GM12873 (cell line): ENCODE data around the gene HYAL3.
A peak's percentile ranks its signal among the peaks of the same experiment; 100 is the strongest.

Experiments
- TF ChIP-seq, protein P1 (sequence below): IDR thresholded peaks from 2 replicates; pipeline ENCODE4 v1.5.1; 2012; ENCODE audit warnings: low read depth, mild to moderate bottlenecking, moderate library complexity, low read length, control low read depth; ENCODE audit not compliant: insufficient read depth; ENCODE audit errors: missing control alignments

HYAL3 gene

DNA sequence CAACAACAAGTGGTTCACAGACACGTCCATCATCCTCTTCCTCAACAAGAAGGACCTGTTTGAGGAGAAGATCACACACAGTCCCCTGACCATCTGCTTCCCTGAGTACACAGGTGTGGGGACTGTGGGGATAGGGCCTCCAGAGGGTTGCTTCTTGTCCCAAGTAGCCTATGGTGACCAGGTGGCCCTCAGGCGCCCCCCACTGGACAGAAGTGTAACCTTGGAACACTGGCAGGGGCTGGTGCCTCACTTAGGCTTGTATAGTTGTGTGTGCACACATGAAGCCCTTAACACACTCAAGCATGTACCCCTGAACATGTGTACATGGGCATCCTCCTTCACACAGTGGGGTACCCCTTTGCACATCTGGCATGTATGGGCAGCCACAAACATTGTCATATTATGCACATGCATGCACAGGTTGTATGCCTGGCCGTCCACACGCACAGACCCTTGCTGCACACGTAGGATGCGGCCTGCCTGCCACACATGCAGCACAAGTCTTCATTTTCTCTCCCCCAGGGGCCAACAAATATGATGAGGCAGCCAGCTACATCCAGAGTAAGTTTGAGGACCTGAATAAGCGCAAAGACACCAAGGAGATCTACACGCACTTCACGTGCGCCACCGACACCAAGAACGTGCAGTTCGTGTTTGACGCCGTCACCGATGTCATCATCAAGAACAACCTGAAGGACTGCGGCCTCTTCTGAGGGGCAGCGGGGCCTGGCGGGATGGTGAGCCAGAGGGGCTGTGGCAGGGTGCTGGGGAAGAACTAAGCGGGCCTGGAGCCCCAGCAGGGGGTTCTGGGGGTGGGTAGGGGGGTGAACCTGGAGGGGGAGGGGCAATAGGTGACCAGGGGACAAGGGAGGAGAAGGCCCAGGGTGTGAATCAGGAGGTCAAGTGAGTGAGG lies 42.0 kb downstream of the HYAL3 start:
- TF ChIP-seq, protein P1, sequence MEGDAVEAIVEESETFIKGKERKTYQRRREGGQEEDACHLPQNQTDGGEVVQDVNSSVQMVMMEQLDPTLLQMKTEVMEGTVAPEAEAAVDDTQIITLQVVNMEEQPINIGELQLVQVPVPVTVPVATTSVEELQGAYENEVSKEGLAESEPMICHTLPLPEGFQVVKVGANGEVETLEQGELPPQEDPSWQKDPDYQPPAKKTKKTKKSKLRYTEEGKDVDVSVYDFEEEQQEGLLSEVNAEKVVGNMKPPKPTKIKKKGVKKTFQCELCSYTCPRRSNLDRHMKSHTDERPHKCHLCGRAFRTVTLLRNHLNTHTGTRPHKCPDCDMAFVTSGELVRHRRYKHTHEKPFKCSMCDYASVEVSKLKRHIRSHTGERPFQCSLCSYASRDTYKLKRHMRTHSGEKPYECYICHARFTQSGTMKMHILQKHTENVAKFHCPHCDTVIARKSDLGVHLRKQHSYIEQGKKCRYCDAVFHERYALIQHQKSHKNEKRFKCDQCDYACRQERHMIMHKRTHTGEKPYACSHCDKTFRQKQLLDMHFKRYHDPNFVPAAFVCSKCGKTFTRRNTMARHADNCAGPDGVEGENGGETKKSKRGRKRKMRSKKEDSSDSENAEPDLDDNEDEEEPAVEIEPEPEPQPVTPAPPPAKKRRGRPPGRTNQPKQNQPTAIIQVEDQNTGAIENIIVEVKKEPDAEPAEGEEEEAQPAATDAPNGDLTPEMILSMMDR: peak; percentile 76

DNA sequence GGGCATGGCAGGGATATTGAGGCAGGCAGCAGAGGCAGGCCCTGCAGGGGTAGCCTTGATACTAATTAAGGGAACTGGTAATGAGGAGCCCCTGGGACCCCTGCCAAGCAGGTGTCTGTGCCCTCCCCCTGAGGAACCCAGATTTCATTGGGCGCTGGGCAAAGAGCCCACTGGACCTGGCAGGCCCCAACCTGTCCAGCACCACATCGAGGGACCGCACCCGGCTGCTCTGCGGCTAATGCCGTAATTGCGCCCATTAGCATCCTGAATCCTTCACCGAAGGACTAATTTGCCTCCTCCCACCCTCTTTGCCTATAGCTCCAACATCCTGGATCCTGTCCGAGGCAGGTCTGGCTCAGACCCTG lies 44.0 kb downstream of the HYAL3 start:
- TF ChIP-seq, protein P1: no peak

DNA sequence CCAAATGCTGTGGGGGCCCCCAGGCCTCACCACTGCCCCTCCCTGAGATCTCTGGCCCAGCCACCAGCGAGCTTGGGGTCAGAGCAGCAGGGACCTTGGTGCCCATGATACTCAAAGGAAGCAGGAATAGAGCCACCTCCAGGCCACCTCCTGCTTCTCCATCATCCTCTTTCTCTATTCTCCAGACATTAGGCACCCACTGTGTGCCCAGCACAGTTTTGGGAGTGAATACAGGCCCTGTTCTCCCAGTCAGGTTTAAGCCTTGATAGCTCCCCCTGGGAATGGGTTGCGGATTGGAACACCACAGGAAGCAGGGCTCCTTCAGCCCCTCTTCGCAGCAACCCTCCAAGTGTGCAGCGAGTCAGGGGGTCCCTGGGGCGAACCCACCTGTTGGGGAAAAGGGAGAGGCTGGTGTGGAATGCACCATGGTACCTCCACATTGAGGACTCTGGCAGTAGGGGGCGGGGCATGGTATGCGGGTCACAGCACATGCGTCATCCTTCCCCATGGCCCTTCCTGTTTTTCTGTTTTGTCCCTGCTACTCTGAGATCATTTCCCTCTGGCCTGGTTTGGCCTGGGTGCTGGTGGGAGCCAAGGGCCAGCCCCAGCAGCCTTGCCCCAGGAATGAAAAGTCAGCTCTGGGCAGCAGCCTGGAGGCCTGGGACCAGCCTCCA lies 44.5 kb downstream of the HYAL3 start:
- TF ChIP-seq, protein P1: no peak

DNA sequence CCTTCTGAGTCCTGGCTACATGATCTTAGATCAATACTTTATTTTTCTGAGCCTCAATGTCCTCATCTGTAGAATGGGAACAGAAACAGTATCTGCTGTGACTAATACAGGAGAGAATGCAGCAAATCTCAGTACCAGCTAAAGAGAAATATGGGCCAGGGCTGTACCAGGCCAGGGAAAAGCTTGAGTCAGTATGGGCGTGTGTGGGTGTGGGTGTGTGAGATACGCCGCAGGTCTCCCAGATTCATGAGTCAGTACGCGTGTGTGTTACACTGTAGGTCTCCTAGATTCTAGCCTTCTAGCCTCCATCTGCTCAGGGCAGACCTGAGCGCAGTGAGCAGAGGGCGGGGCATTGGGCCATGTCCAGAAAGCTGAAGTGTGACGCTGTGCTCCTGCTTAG lies 48.0 kb downstream of the HYAL3 start:
- TF ChIP-seq, protein P1: no peak

DNA sequence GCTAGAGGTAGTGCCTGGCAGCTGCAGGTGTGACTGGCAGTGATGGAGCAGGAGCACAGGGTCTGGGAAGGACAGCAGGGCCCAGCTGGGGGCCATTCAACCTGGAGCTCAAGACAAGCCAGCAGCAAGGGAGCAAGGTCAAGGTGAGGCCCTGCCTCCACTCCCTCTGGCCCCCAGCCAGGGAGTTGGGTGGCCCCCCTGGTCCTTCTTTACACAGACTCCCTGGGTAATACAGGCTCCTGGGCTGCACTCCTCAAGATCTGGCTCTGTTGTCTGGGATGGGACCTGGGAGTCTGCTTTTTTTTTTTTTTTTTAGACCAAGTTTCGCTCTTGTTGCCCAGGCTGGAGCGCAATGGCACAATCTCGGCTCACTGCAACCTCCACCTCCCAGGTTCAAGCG lies 48.7 kb downstream of the HYAL3 start:
- TF ChIP-seq, protein P1: no peak

DNA sequence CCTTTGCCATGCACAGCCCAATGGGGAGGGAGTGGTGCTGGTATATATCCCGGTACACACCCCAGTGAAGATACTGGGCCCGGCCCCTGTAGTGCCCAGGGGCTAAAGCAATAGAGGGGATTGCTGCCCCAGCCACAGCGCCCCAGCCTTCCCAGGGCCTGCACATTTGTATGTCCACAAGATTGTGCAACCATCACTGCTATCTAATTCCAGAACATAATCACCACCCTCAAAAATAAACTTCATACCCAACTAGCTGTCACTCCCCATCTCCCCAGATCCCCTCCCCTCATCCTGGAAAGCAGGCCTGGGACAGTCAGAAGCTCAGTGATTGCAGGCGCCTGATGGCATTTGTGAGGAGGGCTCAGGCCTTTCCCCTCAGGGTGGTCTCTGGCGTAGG lies 49.7 kb downstream of the HYAL3 start:
- TF ChIP-seq, protein P1: no peak

DNA sequence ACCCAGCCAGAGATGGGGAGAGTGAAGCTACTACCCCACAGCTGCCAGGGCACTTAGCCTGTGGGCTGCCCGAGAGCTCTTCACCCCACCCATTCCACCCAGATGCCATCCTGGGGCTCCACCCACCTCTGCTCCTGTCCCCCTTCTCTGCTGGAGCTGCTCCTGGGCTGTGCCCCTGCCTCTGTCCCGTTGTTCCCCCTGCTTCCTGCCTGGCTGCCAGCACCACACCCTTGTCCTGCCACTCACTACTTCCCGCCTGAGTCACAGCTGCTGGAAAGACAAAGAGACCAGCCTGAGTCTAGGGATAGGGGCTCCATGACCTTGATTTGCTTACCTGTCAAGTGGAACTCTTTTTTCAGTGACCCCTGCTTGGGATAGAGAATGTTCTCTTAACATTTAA lies 50.8 kb downstream of the HYAL3 start:
- TF ChIP-seq, protein P1: no peak
